Aorta (tissue), 5 donors: Measurements from ENCODE around the gene PCGF3. TPM values are rescaled to one million over a fixed set of nuclear protein-coding genes. Genes with fewer than 3 reads are reported as not detected.
A peak's percentile ranks its signal among the peaks of the same experiment; 100 is the strongest.

Experiments used
- ATAC-seq: fragments of 200-7000 bp; cut with Tn5 transposase; one replicate; pipeline ENCODE4 v1.9.1; 2022; ENCODE audit warnings: moderate library complexity; ENCODE audit not compliant: low FRiP score
- DNase-seq, 2 donors: peaks; one replicate each; pipeline ENCODE4 v3.0.0-alpha.2; 2020
- H3K27ac ChIP-seq, 2 donors: one replicate each; pipeline ENCODE4 v1.5.1; 2013; ENCODE audit warnings: low read length in 2 of 2, mild to moderate bottlenecking in 2 of 2, moderate library complexity in 2 of 2, control low read depth in 1 of 2, inconsistent platforms in 1 of 2, low read depth in 1 of 2
- H3K27me3 ChIP-seq, 2 donors: one replicate each; pipeline ENCODE4 v1.6.1; 2013; ENCODE audit warnings: control low read depth in 1 of 2, low read length in 1 of 2, mild to moderate bottlenecking in 1 of 2, moderate library complexity in 1 of 2; ENCODE audit not compliant: insufficient read depth in 2 of 2, control insufficient read depth in 1 of 2
- H3K36me3 ChIP-seq, 2 donors: one replicate each; pipeline ENCODE4 v1.6.1; 2013; ENCODE audit warnings: control low read depth in 1 of 2, low read length in 1 of 2, mild to moderate bottlenecking in 1 of 2; ENCODE audit not compliant: insufficient read depth in 2 of 2, control insufficient read depth in 1 of 2
- H3K4me1 ChIP-seq, 2 donors: one replicate each; pipeline ENCODE4 v1.6.1; 2013; ENCODE audit warnings: low read length in 2 of 2, control low read depth in 1 of 2, mild to moderate bottlenecking in 1 of 2, moderate library complexity in 1 of 2; ENCODE audit not compliant: insufficient read depth in 2 of 2, control insufficient read depth in 1 of 2
- H3K4me3 ChIP-seq, 2 donors: one replicate each; pipeline ENCODE4 v1.5.1; 2013; ENCODE audit warnings: low read length in 2 of 2, control low read depth in 1 of 2, mild to moderate bottlenecking in 1 of 2
- H3K9me3 ChIP-seq: one replicate; pipeline ENCODE4 v1.6.1; 2013; ENCODE audit warnings: mild to moderate bottlenecking, low read length; ENCODE audit not compliant: control insufficient read depth
- WGBS, 2 donors: extraction: QIAGEN DNeasy Blood & Tissue Kit; methylation state at CpG; one replicate each; pipeline ENCODE4 v1.1.7; 2013; 5-methylcytosine and 5-hydroxymethylcytosine counted together
- intact Hi-C, 2 donors: fragments of 100-400 bp; cut with DNase I; formaldehyde crosslinking; loops; one replicate each; pipeline versions ENCODE4 v1.14.2 to v1.15.0; 2022
- polyA plus RNA-seq, 2 donors: library from polyadenylated mRNA; stranded (reverse); fragments of 200-250 nt; gene quantifications; one replicate each; pipeline ENCODE4 v1.2.3, GENCODE V29; 2013
- total RNA-seq, 2 donors: library from RNA; stranded (reverse); fragmentation: NEBNext Ultra II Directional; extraction: Animal tissue kit (Norgen Biotek cat#: 25700); gene quantifications; one replicate each; pipeline ENCODE4 v1.2.1, GENCODE V29; 2021
- donor health status: healthy with polysubstance abuse.
- donor health status: Bipolar disorder and iron deficiency.
- donor health status: DM: no; HTN: no; CAD: no.
- donor health status: DM: no; HTN: no; CAD: no.
- donor health status: DM: yes; HTN: yes; CAD: no.

PCGF3 gene
- total and polyA plus RNA-seq, 4 donors: 17.7 to 59.4 (median 37.0) TPM

DNA sequence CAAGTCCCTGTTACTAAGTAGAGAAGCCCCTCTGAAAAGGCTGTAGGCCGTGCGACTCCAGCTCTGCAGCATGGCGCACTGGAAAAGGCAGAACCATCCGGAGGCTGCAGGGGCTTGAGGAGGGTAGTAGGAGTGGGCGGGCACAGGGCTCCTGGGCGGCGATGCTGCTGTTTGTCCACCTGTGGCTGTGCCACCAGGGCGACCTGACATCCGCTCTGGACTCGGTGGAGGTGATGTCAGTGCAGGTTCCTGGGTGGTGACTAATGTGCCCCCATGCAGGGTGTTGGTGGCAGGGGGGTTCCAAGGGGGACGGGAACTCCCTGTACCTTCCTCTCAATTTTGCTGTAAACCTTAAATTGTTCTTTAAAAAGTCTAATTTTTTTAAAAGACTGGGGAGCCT, 58.3 kb downstream of the PCGF3 start:
- H3K4me3 ChIP-seq: no peak overlapping the region
- H3K27ac ChIP-seq: no peak overlapping the region
- H3K36me3 ChIP-seq: peaks cover 13 to 19% of the 10 kb centered on the region in 2 donors
- DNase-seq: no peak
- no peaks in the 10 kb centered on the region for H3K27me3 ChIP-seq
- peaks cover 20% of the 10 kb centered on the region for H3K9me3 ChIP-seq
- WGBS, 2 donors: 92 to 97% methylated on average over 11 of the region's 11 CpGs
- ATAC-seq: no peak
- H3K4me1 ChIP-seq: no peaks in the 10 kb centered on the region
- intact Hi-C loops: no loop called here

DNA sequence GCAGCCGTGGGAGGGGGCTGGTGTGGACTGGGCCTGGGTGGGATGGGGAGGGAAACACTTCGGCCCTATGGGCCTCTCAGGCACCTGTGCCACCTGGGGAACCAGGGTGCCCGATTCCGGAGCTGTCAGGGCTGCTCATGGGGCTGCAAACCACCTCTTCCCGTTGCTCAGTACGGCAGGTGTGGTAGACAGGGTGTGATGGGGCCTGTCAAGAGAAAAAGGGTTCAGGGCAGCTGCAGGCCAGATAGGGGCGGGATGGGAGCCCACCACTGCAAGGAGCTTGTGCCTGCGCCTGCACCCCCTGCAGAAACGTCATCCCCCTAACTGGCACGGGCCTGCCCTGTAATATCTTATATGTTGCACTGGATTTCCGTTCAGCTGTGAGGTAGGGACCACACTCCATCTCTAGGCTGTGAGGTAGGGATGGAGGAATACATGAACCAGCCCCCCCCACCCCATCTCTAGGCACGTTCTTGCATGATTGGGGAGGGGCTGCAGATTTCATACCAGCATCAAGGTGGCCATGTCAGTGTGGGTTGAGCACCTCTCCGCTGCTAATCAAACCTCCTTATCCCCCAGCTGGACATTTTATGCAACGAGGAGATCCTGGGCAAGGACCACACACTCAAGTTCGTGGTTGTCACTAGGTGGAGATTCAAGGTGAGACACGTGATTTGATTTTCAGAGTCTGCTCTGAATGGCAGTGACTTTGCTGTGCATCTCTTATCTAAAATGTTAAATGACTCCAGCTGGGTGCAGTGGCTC, 59.0 kb downstream of the PCGF3 start:
- Histone ChIP-seq H3K9me3 (peaks cover 22% of the 10 kb centered on the region), H3K4me1 (no peaks in the 10 kb centered on the region), H3K27ac (no peak overlapping the region), H3K27me3 (no peaks in the 10 kb centered on the region), H3K4me3 (no peak overlapping the region), H3K36me3 (peaks cover 13 to 21% of the 10 kb centered on the region in 2 donors)
- WGBS, 2 donors: 93 to 95% methylated on average over 16 of the region's 16 CpGs
- intact Hi-C loops: no loop called here
- DNase-seq (no peak), ATAC-seq (no peak)

DNA sequence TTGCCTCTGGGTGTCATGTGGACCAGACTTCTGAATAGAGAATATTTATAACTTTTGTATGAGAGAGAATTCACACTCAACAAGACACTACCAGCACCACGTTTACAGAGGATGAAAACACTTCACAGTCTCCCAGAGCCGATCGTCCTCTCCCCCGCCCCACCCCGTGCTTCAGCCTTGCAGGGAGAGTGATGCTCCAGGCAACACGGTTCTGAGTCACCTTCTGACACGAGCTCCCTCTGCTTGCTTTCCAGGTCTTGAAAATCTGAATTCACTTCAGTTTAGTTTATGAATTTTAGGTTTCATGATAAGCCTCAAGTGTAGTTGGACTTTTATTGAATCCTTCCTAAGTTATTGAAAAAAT, 60.5 kb downstream of the PCGF3 start:
- Histone ChIP-seq H3K9me3 (peaks cover 19% of the 10 kb centered on the region), H3K4me3 (no peak overlapping the region), H3K27me3 (no peaks in the 10 kb centered on the region), H3K4me1 (no peaks in the 10 kb centered on the region), H3K27ac (no peak overlapping the region), H3K36me3 (peaks cover 14 to 19% of the 10 kb centered on the region in 2 donors)
- ATAC-seq: no peak
- WGBS, 2 donors: 84 to 91% methylated on average over 7 of the region's 7 CpGs
- DNase-seq: no peak
- intact Hi-C loops: no loop called here

DNA sequence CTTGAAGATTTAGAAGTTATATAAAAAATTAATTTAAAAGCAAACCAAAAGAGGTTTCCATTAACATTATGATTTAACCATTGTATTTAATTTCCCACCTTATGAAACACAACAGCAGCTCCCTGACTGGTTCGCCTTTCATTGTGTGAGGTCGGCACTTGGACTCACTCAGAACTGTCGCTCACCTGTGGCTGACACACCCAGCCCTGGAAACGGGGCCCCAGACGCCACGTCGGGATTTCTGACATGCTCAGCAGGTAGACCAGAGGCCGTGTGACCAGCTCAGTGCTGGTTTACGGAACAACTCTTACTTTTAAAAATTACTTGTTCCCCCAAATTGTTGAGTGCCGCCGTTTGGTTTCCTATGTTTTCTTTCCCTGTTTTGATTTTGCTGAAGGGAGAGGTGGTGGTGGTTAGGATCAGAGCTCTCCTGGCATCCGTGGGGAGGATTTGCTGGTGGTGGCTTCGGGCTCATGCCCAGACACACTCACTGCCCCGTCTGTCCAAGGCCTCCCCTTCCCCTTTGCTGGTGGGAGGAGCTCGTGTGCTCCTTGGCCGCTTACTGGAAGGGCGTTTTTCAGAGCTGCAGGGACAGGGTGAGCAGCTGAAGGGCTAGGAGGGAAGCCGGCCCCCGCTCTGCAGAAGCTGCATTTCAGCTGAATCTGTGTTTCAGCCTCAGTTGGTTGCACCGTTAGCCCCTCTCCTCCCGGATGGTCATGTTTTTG, 61.1 kb downstream of the PCGF3 start:
- Histone ChIP-seq H3K9me3 (peaks cover 20% of the 10 kb centered on the region), H3K4me1 (no peaks in the 10 kb centered on the region), H3K36me3 (peaks cover 19% of the 10 kb centered on the region in 2 donors), H3K27me3 (no peaks in the 10 kb centered on the region), H3K4me3 (no peak overlapping the region), H3K27ac (no peak overlapping the region)
- DNase-seq (no peak), ATAC-seq (no peak)
- intact Hi-C loops: no loop called here
- 80 to 85% methylated on average over 21 of the region's 21 CpGs for WGBS, 2 donors

DNA sequence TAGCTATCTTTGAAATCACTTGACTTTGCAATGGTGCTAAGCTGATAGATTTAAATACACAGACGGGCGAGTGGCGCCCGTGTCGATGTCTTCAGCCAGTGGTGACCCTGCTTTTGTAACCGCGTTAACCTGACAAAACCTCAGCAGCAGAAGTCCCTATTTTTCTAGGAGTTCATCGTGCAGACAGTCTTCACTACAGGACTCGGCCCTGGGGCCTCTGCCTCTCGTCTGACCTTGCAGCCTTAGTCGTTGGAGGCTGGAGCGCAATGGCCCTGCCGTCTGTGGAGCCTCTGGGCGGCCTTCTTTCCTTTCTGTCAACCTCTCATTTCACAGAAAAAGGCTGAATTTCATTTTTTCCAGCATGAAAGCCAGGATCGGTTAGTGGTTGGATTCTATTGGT, 62.4 kb downstream of the PCGF3 start:
- H3K36me3 ChIP-seq: peaks cover 19 to 21% of the 10 kb centered on the region in 2 donors
- WGBS, 2 donors: 93% methylated on average over 15 of the region's 15 CpGs
- ATAC-seq: no peak

DNA sequence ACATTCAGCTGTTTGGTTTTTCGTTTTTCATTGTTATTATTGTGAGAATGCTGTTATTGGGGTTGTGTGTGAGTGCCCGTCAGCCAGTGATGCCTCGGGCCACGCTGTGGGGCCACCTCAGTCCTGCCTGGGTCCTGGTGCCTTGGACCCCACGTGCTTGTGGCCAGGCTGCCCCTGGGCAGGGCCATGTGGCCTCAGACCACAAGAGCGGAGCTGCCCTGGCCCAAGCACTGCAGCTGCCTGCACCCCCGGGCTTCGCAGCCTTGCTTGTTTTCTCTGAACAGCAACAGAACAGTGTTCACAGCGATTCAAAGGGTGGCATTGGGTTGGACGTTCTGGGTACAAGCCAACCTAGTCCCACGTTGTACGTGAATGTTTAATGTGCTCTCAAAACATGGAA, 63.4 kb downstream of the PCGF3 start:
- Histone ChIP-seq H3K27me3 (no peaks in the 10 kb centered on the region), H3K4me3 (no peak overlapping the region), H3K4me1 (no peaks in the 10 kb centered on the region), H3K36me3 (peaks cover 19 to 24% of the 10 kb centered on the region in 2 donors), H3K9me3 (peaks cover 25% of the 10 kb centered on the region), H3K27ac (no peak overlapping the region)
- no peak for ATAC-seq
- DNase-seq: peak in 1 of 2 donors; percentile 73
- intact Hi-C loops: no loop called here
- 88 to 91% methylated on average over 12 of the region's 12 CpGs for WGBS, 2 donors

More for the DNA sequence above, 62.4 kb downstream of the PCGF3 start:
- DNase-seq: no peak
- Histone ChIP-seq H3K27me3 (no peaks in the 10 kb centered on the region), H3K27ac (no peak overlapping the region), H3K4me1 (no peaks in the 10 kb centered on the region), H3K9me3 (peaks cover 23% of the 10 kb centered on the region), H3K4me3 (no peak overlapping the region)
- intact Hi-C loops: no loop called here

DNA sequence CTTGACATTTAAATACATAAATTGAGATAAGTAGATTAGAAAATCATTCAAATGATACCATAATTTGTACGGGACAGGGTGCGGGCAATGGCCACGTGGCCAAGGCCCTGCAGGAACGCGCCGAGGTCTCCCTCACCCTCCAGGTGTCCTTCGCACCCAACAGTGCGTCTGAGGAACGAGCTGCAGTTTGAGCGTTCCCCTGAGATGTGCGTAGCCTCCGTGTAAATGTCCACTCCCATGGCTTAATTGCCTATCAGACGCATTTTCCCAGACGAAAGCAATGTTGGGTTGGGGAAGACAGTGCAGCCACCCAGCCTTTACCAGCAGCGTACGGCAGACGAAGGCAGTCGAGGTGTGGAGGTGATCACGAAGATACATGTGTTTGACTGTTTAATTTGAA, 63.9 kb downstream of the PCGF3 start:
- 92 to 95% methylated on average over 19 of the region's 19 CpGs for WGBS, 2 donors
- Histone ChIP-seq H3K4me1 (no peaks in the 10 kb centered on the region), H3K27ac (no peak overlapping the region), H3K4me3 (no peak overlapping the region), H3K36me3 (peaks cover 19 to 24% of the 10 kb centered on the region in 2 donors), H3K9me3 (peaks cover 25% of the 10 kb centered on the region), H3K27me3 (no peaks in the 10 kb centered on the region)
- ATAC-seq (no peak), DNase-seq (no peak)
- intact Hi-C loops: no loop called here

DNA sequence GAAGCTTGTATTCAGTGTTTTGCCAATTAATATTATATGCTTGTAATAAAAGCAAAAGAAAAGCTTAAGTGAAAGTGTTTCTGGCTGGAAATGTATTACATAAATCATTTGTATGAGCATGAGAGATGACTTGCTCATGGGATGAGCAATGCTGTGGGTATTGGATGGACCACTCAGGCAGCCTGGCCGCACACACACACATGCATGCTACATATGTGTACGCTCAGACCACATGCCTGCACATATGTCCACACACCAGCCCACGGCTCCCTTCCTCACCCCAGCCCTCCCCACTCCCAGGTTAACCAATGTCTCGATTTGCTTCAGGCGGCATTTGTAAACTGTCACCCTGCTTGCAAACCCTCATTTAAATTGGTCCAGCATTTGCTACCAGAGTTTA, 64.4 kb downstream of the PCGF3 start:
- DNase-seq (no peak), ATAC-seq (no peak)
- Histone ChIP-seq H3K9me3 (peaks cover 25% of the 10 kb centered on the region), H3K36me3 (peaks cover 19 to 24% of the 10 kb centered on the region in 2 donors), H3K27ac (no peak overlapping the region), H3K4me3 (no peak overlapping the region), H3K27me3 (no peaks in the 10 kb centered on the region), H3K4me1 (no peaks in the 10 kb centered on the region)
- intact Hi-C loops: no loop called here
- 93 to 96% methylated on average over 5 of the region's 5 CpGs for WGBS, 2 donors

DNA sequence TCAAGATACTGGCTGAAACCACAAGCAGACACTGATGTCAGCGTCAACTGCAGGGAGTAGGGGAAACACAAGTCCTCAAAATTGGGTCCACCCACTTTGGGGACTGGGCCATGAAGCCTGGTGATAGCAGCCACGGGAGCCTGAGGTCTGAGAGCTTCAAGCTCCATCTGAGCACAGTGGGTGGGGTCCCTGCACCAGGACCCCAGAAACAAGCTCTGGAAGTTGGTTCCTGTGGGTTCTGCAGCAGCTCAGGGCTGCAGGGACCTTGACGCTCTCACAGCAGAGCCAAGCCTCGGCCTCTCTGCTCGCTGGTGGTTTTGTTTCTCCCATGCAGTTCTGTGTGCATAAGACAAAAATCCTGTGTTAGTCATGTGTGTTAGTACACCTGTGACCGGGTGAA, 65.8 kb downstream of the PCGF3 start:
- intact Hi-C loops: no loop called here
- Histone ChIP-seq H3K9me3 (peaks cover 21% of the 10 kb centered on the region), H3K4me3 (no peak overlapping the region), H3K4me1 (no peaks in the 10 kb centered on the region), H3K27me3 (no peaks in the 10 kb centered on the region), H3K27ac (no peak overlapping the region), H3K36me3 (peaks cover 15 to 22% of the 10 kb centered on the region in 2 donors)
- no peak for DNase-seq
- 72 to 74% methylated on average over 6 of the region's 6 CpGs for WGBS, 2 donors
- ATAC-seq: no peak
